SK-N-SH (cell line): ENCODE data around the gene PSMG4. TPM values are rescaled to one million over a fixed set of nuclear protein-coding genes. Genes with fewer than 3 reads are reported as not detected.

Experiments used
- CTCF ChIA-PET: fragments of 300-600, 350-600 bp; formaldehyde crosslinking; extraction: SDS; loops from one replicate; lab custom pipeline; 2021; lab: Yijun Ruan, JAX
- POLR2A ChIA-PET: fragments of 350-600 bp; sonication (Branson Sonifier 250); formaldehyde crosslinking; extraction: SDS; loops from one replicate; lab custom pipeline; 2020; ENCODE audit warnings: antibody characterized with exemption, inconsistent platforms; lab: Yijun Ruan, JAX
- DNase-seq: peaks from one replicate; pipeline ENCODE4 v3.0.0; 2012
- H2AFZ ChIP-seq: fragments of 200-600 bp; sonication (generic); 2 replicates; pipeline ENCODE4 v1.8.1; 2016; ENCODE audit warnings: antibody characterized with exemption, mild to moderate bottlenecking, low read depth
- H3F3A ChIP-seq: fragments of 200-600 bp; sonication (generic); replicated peaks from 2 replicates; pipeline ENCODE3; 2016; ENCODE audit warnings: antibody characterized with exemption, mild to moderate bottlenecking; ENCODE audit not compliant: insufficient read depth
- H3K27ac ChIP-seq, 2 experiments: fragments of 200-500 bp in 1 of 2; fragments of 200-600 bp in 1 of 2; sonication (Bioruptor generic) in 1 of 2; sonication (generic), shearing (Covaris generic) in 1 of 2; 2 replicates each; pipeline versions ENCODE4 v1.5.1 to v1.6.1; 2014 to 2016; ENCODE audit warnings: low read depth in 2 of 2, inconsistent platforms in 1 of 2, low read length in 1 of 2, mild to moderate bottlenecking in 1 of 2, mixed read lengths in 1 of 2
- H3K27me3 ChIP-seq: fragments of 200-600 bp; sonication (generic), shearing (Covaris generic); 2 replicates; pipeline ENCODE4 v1.6.1; 2016; ENCODE audit warnings: mixed run types; ENCODE audit not compliant: insufficient read depth
- H3K36me3 ChIP-seq, 2 experiments: fragments of 200-500 bp in 1 of 2; fragments of 200-600 bp in 1 of 2; sonication (Bioruptor generic) in 1 of 2; sonication (generic) in 1 of 2; replicated peaks in 1 of 2; 2 replicates each; pipeline versions ENCODE3 to v1.5.1; 2014 to 2016; ENCODE audit warnings: low read length in 1 of 2, mild to moderate bottlenecking in 1 of 2; ENCODE audit not compliant: insufficient read depth in 2 of 2, control insufficient read depth in 1 of 2
- H3K4me1 ChIP-seq, 2 experiments: fragments of 200-500 bp in 1 of 2; fragments of 200-600 bp in 1 of 2; sonication (Bioruptor generic) in 1 of 2; sonication (generic), shearing (Covaris generic) in 1 of 2; 2 replicates each; pipeline versions ENCODE4 v1.5.1 to v1.6.1; 2014 to 2016; ENCODE audit warnings: low read depth in 1 of 2, low read length in 1 of 2, mixed run types in 1 of 2; ENCODE audit not compliant: insufficient read depth in 2 of 2, control insufficient read depth in 1 of 2
- H3K4me2 ChIP-seq: fragments of 200-600 bp; sonication (generic), shearing (Covaris generic); 2 replicates; pipeline ENCODE4 v1.6.1; 2017; ENCODE audit warnings: mixed run types
- H3K4me3 ChIP-seq, 2 experiments: fragments of 200-500 bp in 1 of 2; fragments of 200-600 bp in 1 of 2; sonication (Bioruptor generic) in 1 of 2; sonication (generic), shearing (Covaris generic) in 1 of 2; 2 replicates each; pipeline versions ENCODE4 v1.5.1 to v1.8.1; 2014 to 2016; ENCODE audit warnings: low read depth in 2 of 2, inconsistent platforms in 1 of 2, low read length in 1 of 2, mild to moderate bottlenecking in 1 of 2, mixed read lengths in 1 of 2, moderate library complexity in 1 of 2
- H3K79me2 ChIP-seq: fragments of 200-600 bp; sonication (generic); 2 replicates; pipeline ENCODE4 v1.8.1; 2017; ENCODE audit warnings: mild to moderate bottlenecking; ENCODE audit not compliant: insufficient read depth
- H3K9ac ChIP-seq: fragments of 200-600 bp; sonication (generic); 2 replicates; pipeline ENCODE4 v1.6.1; 2017; ENCODE audit warnings: mixed run types
- H3K9me2 ChIP-seq: fragments of 200-600 bp; sonication (generic); 2 replicates; pipeline ENCODE4 v1.6.1; 2017; ENCODE audit warnings: mixed run types
- H3K9me3 ChIP-seq: fragments of 200-600 bp; sonication (generic); 2 replicates; pipeline ENCODE4 v1.6.1; 2017; ENCODE audit warnings: mixed run types, mild to moderate bottlenecking, moderate library complexity
- H4K20me1 ChIP-seq: fragments of 200-600 bp; sonication (generic); 2 replicates; pipeline ENCODE4 v1.6.1; 2017; ENCODE audit warnings: mild to moderate bottlenecking, mixed run types; ENCODE audit not compliant: insufficient read depth
- EZH2phosphoT487 ChIP-seq: fragments of 200-600 bp; sonication (generic); IDR thresholded peaks from 2 replicates; pipeline ENCODE4 v1.6.1; 2017; ENCODE audit warnings: low read depth, mixed run types, mild to moderate bottlenecking, antibody characterized with exemption, moderate library complexity, borderline replicate concordance
- FOXJ3 ChIP-seq: sonication (generic); formaldehyde crosslinking; IDR thresholded peaks from 2 replicates; pipeline ENCODE4 v1.5.1; 2020; ENCODE audit warnings: mild to moderate bottlenecking, missing genetic modification reagents
- FOXM1 ChIP-seq: IDR thresholded peaks from 2 replicates; pipeline ENCODE4 v1.4.0; 2012; ENCODE audit warnings: low read depth, mild to moderate bottlenecking
- GATA2 ChIP-seq: sonication (generic); formaldehyde crosslinking; IDR thresholded peaks from 2 replicates; pipeline ENCODE4 v1.5.0; 2020; ENCODE audit warnings: mild to moderate bottlenecking, missing genetic modification reagents
- NRF1 ChIP-seq: IDR thresholded peaks from 2 replicates; pipeline ENCODE4 v1.6.1; 2012; ENCODE audit warnings: low read depth, mild to moderate bottlenecking, low read length
- RAD21 ChIP-seq: IDR thresholded peaks from 2 replicates; pipeline ENCODE4 v1.6.1; 2012; ENCODE audit warnings: mild to moderate bottlenecking, low read length
- WGBS: methylation state at CpG from one replicate; pipeline ENCODE4 v1.1.6; 2017; ENCODE audit warnings: low lambda C conversion rate; 5-methylcytosine and 5-hydroxymethylcytosine counted together
- polyA plus RNA-seq, 3 experiments: library from polyadenylated mRNA; depleted of rRNA; stranded (reverse); fragments of >200 nt; gene quantifications; 2 replicates each; pipeline ENCODE4 v1.2.3, GENCODE V29; 2012
- TF ChIP-seq, protein P1 (sequence below): fragments of 150-350 bp; IDR thresholded peaks from 2 replicates; pipeline ENCODE4 v1.6.1; 2016; ENCODE audit warnings: mild to moderate bottlenecking, low read depth, low read length

PSMG4 gene
- polyA plus RNA-seq, 1 of the 3 experiments (the other 2 are of a cell fraction), result 61.3 TPM

DNA sequence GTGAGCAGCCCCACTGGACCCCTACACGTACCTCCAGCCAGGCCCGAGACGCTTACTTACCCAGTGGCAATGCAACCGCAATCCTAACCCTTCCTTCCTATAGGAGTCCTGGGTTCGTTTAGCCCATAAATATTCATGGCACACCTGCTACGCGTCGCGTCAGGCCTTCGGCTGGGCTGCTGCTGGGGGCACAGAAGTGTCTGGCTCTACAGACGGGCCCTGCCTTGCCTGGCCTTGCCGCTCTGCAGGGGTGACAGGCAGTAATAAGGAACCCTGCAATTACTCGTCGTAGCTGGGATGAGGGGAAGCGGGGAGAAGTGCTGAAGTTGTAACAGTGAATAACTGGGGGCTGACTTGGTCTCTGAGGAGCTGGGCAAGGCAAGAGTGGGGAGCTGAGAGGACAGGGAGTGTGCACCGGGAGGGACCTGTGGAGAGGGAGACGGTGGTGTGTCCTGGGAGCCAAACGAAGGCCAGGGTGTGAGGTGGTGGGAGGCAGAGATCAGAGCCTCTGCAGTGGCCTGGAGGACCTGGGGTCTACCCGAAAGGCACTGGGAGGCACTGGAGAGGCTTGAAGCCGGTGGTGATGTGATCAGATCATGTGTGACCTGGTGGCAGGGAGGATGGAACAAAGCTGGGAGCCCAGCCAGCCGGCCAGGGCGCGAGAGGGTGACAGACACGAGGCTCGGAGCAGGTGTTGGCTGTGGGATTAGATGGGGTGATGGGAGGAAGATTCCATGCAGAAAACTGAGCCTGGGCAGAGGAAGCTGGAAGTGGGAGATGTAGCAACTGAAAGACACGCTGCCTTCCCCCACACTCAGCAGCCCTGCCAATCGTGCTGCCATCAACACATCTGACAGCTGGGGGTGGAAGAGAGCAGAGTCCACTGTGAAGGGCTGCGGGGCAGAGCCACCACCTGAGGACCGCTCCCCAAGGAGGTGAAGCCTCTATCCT, 36.4 kb downstream of the PSMG4 start:
- Histone ChIP-seq H2AFZ (no peak overlapping the region), H3K36me3 (no peaks in the 10 kb centered on the region), H3K27ac (no peak overlapping the region), H3K4me3 (no peak overlapping the region), H3K9ac (no peak overlapping the region), H3K4me2 (no peak overlapping the region), H3F3A (no peaks in the 10 kb centered on the region), H3K9me3 (no peaks in the 10 kb centered on the region), H4K20me1 (no peaks in the 10 kb centered on the region), H3K27me3 (peaks cover 10% of the 10 kb centered on the region; the same call in 1 of the 2 replicates), H3K79me2 (no peaks in the 10 kb centered on the region), H3K9me2 (no peaks in the 10 kb centered on the region), H3K4me1 (peaks cover 0 to 11% of the 10 kb centered on the region in 2 experiments; a peak in 1 of 4 replicates)
- no peak for TF ChIP-seq EZH2phosphoT487
- peak; percentile 22; the same call in 1 of the 2 replicates for TF ChIP-seq RAD21
- 61% methylated on average over 25 of the region's 29 CpGs for WGBS
- ChIA-PET CTCF (interaction anchor here (0.6 to 3.6 kb wide), 5 partner anchors 11 to 834 kb away, joined by 3 to 25 read pairs (median 3); no protein-coding TSS in a partner anchor), POLR2A (interaction anchor here (0.6 to 1.2 kb wide), 2 partner anchors 12 to 27 kb away, joined by 3 to 4 read pairs; no protein-coding TSS in a partner anchor)
- DNase-seq, result peak; percentile 52

- Histone ChIP-seq H3K27me3 (peaks cover 10% of the 10 kb centered on the region; the same call in 1 of the 2 replicates), H2AFZ (no peak overlapping the region), H3K79me2 (no peaks in the 10 kb centered on the region), H3K4me1 (peaks cover 0 to 11% of the 10 kb centered on the region in 2 experiments; a peak in 1 of 4 replicates), H3K9ac (no peak overlapping the region), H3K36me3 (no peaks in the 10 kb centered on the region), H3K9me3 (no peaks in the 10 kb centered on the region), H3K4me3 (no peak overlapping the region), H3F3A (no peaks in the 10 kb centered on the region), H3K9me2 (no peaks in the 10 kb centered on the region), H3K4me2 (no peak overlapping the region), H3K27ac (no peak overlapping the region), H4K20me1 (no peaks in the 10 kb centered on the region)
- CTCF ChIA-PET, result interaction anchor here (0.6 to 3.6 kb wide), 7 partner anchors 10 to 439 kb away, joined by 3 to 25 read pairs (median 3); partner anchors contain the start of gene PSMG4
- TF ChIP-seq FOXJ3 (CRISPR knock-in tag), result no peak
- TF ChIP-seq FOXM1, result no peak
- TF ChIP-seq, protein P1, sequence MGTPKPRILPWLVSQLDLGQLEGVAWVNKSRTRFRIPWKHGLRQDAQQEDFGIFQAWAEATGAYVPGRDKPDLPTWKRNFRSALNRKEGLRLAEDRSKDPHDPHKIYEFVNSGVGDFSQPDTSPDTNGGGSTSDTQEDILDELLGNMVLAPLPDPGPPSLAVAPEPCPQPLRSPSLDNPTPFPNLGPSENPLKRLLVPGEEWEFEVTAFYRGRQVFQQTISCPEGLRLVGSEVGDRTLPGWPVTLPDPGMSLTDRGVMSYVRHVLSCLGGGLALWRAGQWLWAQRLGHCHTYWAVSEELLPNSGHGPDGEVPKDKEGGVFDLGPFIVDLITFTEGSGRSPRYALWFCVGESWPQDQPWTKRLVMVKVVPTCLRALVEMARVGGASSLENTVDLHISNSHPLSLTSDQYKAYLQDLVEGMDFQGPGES, result no peak
- no peak for TF ChIP-seq GATA2 (CRISPR knock-in tag)
- TF ChIP-seq NRF1, result no peak
- WGBS, result 36% methylated on average over 10 of the region's 10 CpGs
- POLR2A ChIA-PET, result interaction anchor here (0.6 to 1.2 kb wide), 2 partner anchors 11 to 26 kb away, joined by 3 to 4 read pairs; no protein-coding TSS in a partner anchor
- no peak for DNase-seq
Observed at GRCh38 chr6:3296078-3296477, 37.3 kb downstream of the PSMG4 start.
